ENCODE results near the gene OSBPL5. TPM values are rescaled to one million over a fixed set of nuclear protein-coding genes. Genes with fewer than 3 reads are reported as not detected.

Gene OSBPL5
- polyA plus RNA-seq, 2 of the 4 experiments (the other 2 are of a cell fraction), result 1.6 to 4.6 TPM

GRCh38 chr11:3189196-3189843 lies 24.2 kb upstream of the OSBPL5 start (continued):
- TF ChIP-seq PHF8 (IDR thresholded peaks at IDR 0.05; ENCODE audit: borderline replicate concordance, low read depth) (no peak), EHMT2 (IDR thresholded peaks at IDR 0.05; ENCODE audit: low read depth) (no peak), MAFK (IDR thresholded peaks at IDR 0.05; ENCODE audit: partially characterized antibody) (no peak), POLR2A (IDR thresholded peaks at IDR 0.05; ENCODE audit: low read length) (no peak), HOXB5 (CRISPR knock-in tag; IDR thresholded peaks at IDR 0.05) (no peak)

- no peak for ATAC-seq
- no peak for DNase-seq (ENCODE audit: low read depth in 1 of 2, low spot score in 1 of 2)
- Histone ChIP-seq H3K4me2 (no peak overlapping the region), H3K4me1 (no peaks in the 10 kb centered on the region), H3K9me3 (no peaks in the 10 kb centered on the region), H3K27ac (no peak overlapping the region), H3K4me3 (no peak overlapping the region)
- no peak for TF ChIP-seq NR3C1 (IDR thresholded peaks at IDR 0.05)
- POLR2A ChIA-PET, result no interaction called here
- CTCF ChIA-PET, result no interaction called here
- FAIRE-seq, result no peak
- 66% methylated on average over 17 of the region's 17 CpGs for WGBS (ENCODE audit: missing lambda C conversion rate)
Observed at GRCh38 chr11:3188496-3189195, 23.5 kb upstream of the OSBPL5 start.

GRCh38 chr11:3186166-3186953 lies 21.2 kb upstream of the OSBPL5 start:
- ATAC-seq (no peak), DNase-seq (ENCODE audit: low read depth in 1 of 2, low spot score in 1 of 2) (no peak), FAIRE-seq (no peak)
- TF ChIP-seq RCOR1 (IDR thresholded peaks at IDR 0.05; ENCODE audit: low read depth, low read length) (no peak), NR3C1 (IDR thresholded peaks at IDR 0.05) (no peak), MYC (IDR thresholded peaks at IDR 0.05; ENCODE audit: borderline replicate concordance, low read length) (no peak), CHD2 (IDR thresholded peaks at IDR 0.05; ENCODE audit: low read length, partially characterized antibody) (no peak), CTCF (IDR thresholded peaks at IDR 0.05) (no peak), MAZ (IDR thresholded peaks at IDR 0.05; ENCODE audit: borderline replicate concordance, low read depth, low read length) (no peak), ZSCAN20 (CRISPR knock-in tag; IDR thresholded peaks at IDR 0.05) (no peak), EHF (CRISPR knock-in tag; IDR thresholded peaks at IDR 0.05) (no peak), RFX5 (IDR thresholded peaks at IDR 0.05) (no peak), RNF2 (IDR thresholded peaks at IDR 0.05; ENCODE audit: borderline replicate concordance, low read depth) (no peak), POLR2A (IDR thresholded peaks at IDR 0.05; ENCODE audit: low read length) (no peak), ELK1 (IDR thresholded peaks at IDR 0.05; ENCODE audit: low read depth, low read length) (no peak), NFE2L2 (conservative IDR thresholded peaks at IDR 0.05; ENCODE audit: low read length) (no peak), HOXB5 (CRISPR knock-in tag; IDR thresholded peaks at IDR 0.05) (no peak), ZNF302 (CRISPR knock-in tag; IDR thresholded peaks at IDR 0.05) (no peak), RAD21 (conservative IDR thresholded peaks at IDR 0.05 in 1 of 2, IDR thresholded peaks at IDR 0.05 in 1 of 2) (no peak), FOSB (CRISPR knock-in tag; IDR thresholded peaks at IDR 0.05) (no peak), FOSL2 (IDR thresholded peaks at IDR 0.05) (no peak), FOSL2 (CRISPR knock-in tag; IDR thresholded peaks at IDR 0.05) (no peak)
- 38% methylated on average over 11 of the region's 11 CpGs for WGBS (ENCODE audit: missing lambda C conversion rate)
- Histone ChIP-seq H3K4me2 (no peak overlapping the region), H3K9me3 (no peaks in the 10 kb centered on the region; the same call in 2 of the 3 replicates), H3K4me3 (no peak overlapping the region), H3K27ac (no peak overlapping the region), H3K4me1 (no peaks in the 10 kb centered on the region)
- ChIA-PET POLR2A (no interaction called here), CTCF (no interaction called here)
